Fibroblast of lung (primary cell): ENCODE results near the gene TPM2.
"Not testable (repeated sequence)": the region's sequence is repeated elsewhere in the genome, so short reads cannot be mapped to it uniquely, and the experiment has no call there.

Experiments used
- CTCF ChIP-seq, 2 donors: IDR thresholded peaks in 1 of 2; conservative IDR thresholded peaks in 1 of 2; 1 replicate in 1 of 2; 2 replicates in 1 of 2; pipeline ENCODE4 v1.5.1; 2011 to 2012; ENCODE audit warnings: low read length in 2 of 2, control low read depth in 1 of 2, inconsistent platforms in 1 of 2, low read depth in 1 of 2, mild to moderate bottlenecking in 1 of 2
- EZH2 ChIP-seq: IDR thresholded peaks from 2 replicates; pipeline ENCODE4 v1.5.1; 2012; ENCODE audit warnings: low read length, control low read depth, mild to moderate bottlenecking; ENCODE audit errors: missing control alignments

GRCh38 chr9:35640431-35640830, 49.3 kb downstream of the TPM2 start:
- TF ChIP-seq CTCF (conservative IDR thresholded peaks at IDR 0.05 in 1 of 2, IDR thresholded peaks at IDR 0.05 in 1 of 2; ENCODE audit: low read depth in 1 of 2, low read length in 2 of 2); EZH2: not testable (repeated sequence)
